Endometrial microvascular endothelial cells (primary cell): ENCODE results near the gene TLK1. TPM values are rescaled to one million over a fixed set of nuclear protein-coding genes. Genes with fewer than 3 reads are reported as not detected.

Experiments
- in situ Hi-C: cut with HindIII; loops from 2 replicates; pipeline ENCODE4 v1.10.0; 2017; ENCODE audit warnings: low sequenced_read_pairs, low pct_unique_long_range_greater_than_20kb; ENCODE audit errors: inconsistent ontology term
- total RNA-seq: library from RNA; depleted of rRNA; stranded (reverse); fragments of >200 nt; gene quantifications from one replicate; pipeline ENCODE4 v1.2.3, GENCODE V29; 2015; ENCODE audit errors: inconsistent ontology term

TLK1 gene
- total RNA-seq, 1 donor from 2014 or later = 18.6 TPM

- in situ Hi-C loops = no loop called here
These were observed 184.8 kb downstream of the TLK1 start for GRCh38 chr2:170975943-170976270.

- in situ Hi-C loops = no loop called here
These were observed 185.4 kb downstream of the TLK1 start for GRCh38 chr2:170975127-170975942.

DNA sequence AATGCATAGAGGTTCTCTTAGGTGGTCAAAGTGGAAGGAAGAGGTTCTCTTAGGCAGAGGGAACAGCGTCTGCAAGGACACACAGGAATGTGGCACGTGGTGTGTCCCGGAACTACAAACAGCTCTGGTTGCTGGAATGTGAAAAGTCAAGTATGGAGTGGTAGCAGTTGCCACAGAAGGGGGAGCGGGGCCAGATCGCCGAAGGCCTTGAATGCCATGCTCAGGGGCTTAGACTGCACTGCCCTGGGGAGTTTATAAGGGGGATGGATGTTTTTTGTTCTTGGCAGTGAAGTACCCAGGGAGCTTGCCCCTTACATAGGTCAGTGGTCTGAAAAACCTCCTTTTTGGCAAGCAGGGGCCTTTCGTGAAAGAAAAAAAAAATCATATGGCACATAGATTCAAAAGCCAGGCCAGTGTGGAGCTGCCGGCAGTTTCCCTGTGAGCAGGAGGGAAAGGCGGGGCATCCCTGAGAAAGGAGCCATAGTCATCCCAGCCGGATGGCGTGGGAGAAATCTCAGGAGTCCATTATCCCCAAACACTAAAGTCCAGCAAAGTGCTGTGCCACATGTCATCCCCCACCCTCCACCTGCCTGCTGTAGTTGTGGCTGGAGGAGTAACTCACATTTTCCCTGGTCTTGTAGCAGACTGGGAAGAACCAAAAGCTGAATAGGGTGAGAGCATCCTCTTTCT, 186.2 kb downstream of the TLK1 start:
- in situ Hi-C loops = loop anchor here (25.0 kb wide), 1 partner anchor 463 kb away; the partner anchor contains the start of genes DCAF17 and METTL8

GRCh38 chr2:170973492-170974303, 187.0 kb downstream of the TLK1 start:
- in situ Hi-C loops = loop anchor here (25.0 kb wide), 1 partner anchor 464 kb away; the partner anchor contains the start of genes DCAF17 and METTL8

GRCh38 chr2:170973225-170973491, 187.5 kb downstream of the TLK1 start:
- in situ Hi-C loops = loop anchor here (25.0 kb wide), 1 partner anchor 464 kb away; the partner anchor contains the start of genes DCAF17 and METTL8

- in situ Hi-C loops = loop anchor here (25.0 kb wide), 1 partner anchor 465 kb away; the partner anchor contains the start of genes DCAF17 and METTL8
These were observed 188.1 kb downstream of the TLK1 start for GRCh38 chr2:170972296-170973224.

GRCh38 chr2:170971071-170971470, 189.6 kb downstream of the TLK1 start:
- in situ Hi-C loops = loop anchor here (25.0 kb wide), 1 partner anchor 466 kb away; the partner anchor contains the start of genes DCAF17 and METTL8

DNA sequence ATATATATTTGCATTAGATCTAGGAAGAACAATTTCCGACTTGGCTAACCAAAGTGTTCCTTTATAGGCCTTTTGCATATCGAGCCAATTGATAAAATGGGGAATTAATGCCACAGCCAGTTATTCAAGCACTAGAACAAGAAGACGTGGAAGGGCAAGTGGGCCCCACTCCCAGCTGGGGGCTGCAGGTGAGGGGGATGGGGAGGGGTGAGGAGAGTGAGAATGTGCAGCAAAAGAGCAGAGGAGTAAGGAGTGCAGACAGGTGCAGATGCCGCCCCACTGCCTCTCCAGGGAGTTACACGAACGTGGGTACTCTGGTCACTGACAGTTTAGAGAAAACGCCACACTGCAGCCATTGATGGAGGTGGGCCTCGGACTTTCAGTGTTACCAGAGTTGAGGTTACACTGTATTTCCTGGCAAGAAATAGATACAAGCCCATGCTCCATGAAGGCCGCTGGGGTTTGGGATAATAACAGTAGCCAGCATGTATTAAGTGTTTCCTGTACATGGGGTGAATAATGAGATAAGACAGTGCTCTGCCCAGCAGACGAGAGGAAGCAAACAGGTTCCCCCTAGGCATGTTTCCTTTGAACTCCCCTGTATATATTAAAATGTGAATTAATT, 190.7 kb downstream of the TLK1 start:
- in situ Hi-C loops = loop anchor here (25.0 kb wide), 1 partner anchor 467 kb away; the partner anchor contains the start of genes DCAF17 and METTL8

DNA sequence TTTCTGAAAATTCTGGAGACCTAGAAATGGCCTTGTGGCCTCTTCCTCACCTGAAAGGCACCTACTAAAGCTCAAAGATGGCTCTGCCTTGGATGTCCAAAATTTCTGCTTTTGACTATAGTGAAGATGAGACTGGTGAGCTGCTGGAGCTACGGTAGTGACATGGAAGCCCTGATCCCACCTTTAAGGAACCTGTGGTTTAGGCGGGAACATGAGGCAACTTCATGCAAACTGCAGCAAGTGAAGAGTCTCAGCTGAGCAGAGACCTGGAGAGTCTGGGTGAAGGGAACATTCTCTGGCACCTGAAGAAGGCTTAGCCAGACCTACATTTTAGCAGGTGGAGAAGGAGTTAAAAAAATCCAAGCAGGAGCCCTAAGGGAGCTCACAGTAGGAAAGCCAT, 191.7 kb downstream of the TLK1 start:
- in situ Hi-C loops = loop anchor here (25.0 kb wide), 1 partner anchor 468 kb away; the partner anchor contains the start of genes DCAF17 and METTL8

- in situ Hi-C loops = loop anchor here (25.0 kb wide), 1 partner anchor 469 kb away; the partner anchor contains the start of genes DCAF17 and METTL8
These were observed 192.3 kb downstream of the TLK1 start for GRCh38 chr2:170968205-170969003.

GRCh38 chr2:170967553-170967952, 193.1 kb downstream of the TLK1 start:
- in situ Hi-C loops = loop anchor here (25.0 kb wide), 1 partner anchor 470 kb away; the partner anchor contains the start of genes DCAF17 and METTL8

DNA sequence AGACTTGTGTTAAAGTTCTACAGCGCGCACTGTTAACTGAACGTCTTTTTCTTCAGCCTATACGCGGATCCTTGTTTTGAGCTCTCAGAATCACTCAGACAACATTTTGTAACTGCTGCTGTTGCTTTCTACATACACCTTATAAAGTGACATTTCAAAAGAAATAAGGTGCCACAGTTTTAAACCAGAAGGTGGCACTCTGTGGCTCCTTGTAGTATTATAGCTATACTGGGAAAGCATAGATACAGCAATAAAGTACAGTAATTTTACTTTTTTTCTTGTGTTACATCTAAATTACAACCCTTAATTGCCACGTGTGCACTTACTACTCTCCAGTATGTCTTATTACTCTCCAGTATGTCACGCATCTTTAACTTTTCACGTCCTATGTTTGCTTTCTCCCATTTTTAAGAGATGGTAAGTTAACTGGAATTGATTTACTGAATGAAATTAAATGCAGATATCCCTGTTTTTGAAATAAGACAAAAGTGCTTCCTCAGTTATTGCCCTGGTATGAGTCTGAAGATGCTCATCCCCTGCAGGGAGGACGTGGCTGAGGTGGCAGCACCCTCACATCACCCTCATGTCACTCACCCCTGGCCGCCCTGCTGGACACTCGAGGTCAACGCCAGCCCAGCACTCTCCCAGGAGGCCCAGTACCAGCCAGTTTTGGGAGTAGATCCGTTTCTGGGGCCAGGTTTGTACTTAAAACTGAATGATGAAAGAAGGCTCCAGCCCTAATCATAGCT, 193.9 kb downstream of the TLK1 start:
- in situ Hi-C loops = loop anchor here (25.0 kb wide), 1 partner anchor 470 kb away; the partner anchor contains the start of genes DCAF17 and METTL8

DNA sequence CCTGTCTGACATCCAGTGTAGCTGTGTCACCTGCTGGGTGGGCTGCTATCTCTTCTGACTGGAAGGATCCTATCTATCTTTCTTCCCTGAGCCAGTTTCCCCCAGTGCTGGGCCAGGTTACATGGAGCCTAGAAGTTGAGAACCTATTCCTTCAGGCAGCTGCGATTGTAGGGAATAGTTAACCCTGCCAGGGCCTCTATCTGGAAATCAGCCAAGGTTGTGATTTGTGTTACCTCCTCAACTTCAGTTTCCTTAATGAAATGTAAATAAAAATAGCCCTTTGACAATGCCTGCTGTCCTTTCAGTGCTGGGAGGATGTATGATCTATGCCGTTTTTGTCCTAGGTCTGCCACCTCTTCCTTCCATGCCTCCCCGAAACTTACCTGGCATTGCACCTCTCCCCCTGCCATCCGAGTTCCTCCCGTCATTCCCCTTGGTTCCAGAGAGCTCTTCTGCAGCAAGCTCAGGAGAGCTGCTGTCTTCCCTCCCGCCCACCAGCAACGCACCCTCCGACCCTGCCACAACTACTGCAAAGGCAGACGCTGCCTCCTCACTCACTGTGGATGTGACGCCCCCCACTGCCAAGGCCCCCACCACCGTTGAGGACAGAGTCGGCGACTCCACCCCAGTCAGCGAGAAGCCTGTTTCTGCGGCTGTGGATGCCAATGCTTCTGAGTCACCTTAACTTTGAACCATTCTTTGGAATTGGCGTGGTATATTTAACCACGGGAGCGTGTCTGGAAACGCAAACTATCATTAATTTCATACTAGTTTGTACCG, 195.1 kb downstream of the TLK1 start:
- in situ Hi-C loops = loop anchor here (25.0 kb wide), 1 partner anchor 472 kb away; the partner anchor contains the start of genes DCAF17 and METTL8

- in situ Hi-C loops = loop anchor here (25.0 kb wide), 1 partner anchor 474 kb away; the partner anchor contains the start of genes DCAF17 and METTL8
These were observed 197.3 kb downstream of the TLK1 start for GRCh38 chr2:170963386-170963785.

- in situ Hi-C loops = loop anchor here (10.0 to 25.0 kb wide), 2 partner anchors 201 to 483 kb away; partner anchors contain the start of genes DCAF17 and METTL8
These were observed 206.8 kb downstream of the TLK1 start for GRCh38 chr2:170953941-170954340.
